ENCODE data around the gene B4GALNT4. TPM values are rescaled to one million over a fixed set of nuclear protein-coding genes. Genes with fewer than 3 reads are reported as not detected.
A peak's percentile ranks its signal among the peaks of the same experiment; 100 is the strongest.
"Not testable (repeated sequence)": the region's sequence is repeated elsewhere in the genome, so short reads cannot be mapped to it uniquely, and the experiment has no call there.

The B4GALNT4 gene
- total RNA-seq, 1 donor from 2014 or later, result 16.4 TPM

DNA sequence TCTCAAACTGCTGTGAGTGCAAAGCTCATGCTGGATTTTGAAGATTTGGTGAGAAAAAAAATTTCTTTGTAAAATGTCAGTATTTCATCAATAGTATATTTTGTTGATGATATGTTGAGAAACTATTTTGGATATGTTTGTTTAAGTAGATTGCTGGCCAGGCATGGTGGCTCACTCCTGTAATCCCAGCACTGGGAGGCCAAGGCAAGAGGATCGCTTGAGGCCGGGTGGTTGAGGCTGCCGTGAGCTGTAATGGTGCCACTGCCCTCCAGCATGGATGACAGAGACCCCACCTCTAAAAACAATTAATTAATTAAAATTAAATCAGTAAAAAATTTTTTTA, 41.7 kb upstream of the B4GALNT4 start:
- no peaks in the 10 kb centered on the region for H3K36me3 ChIP-seq
- peak overlapping the region; percentile 50 for H3K4me3 Mint-ChIP-seq
- peaks cover 4% of the 10 kb centered on the region for H3K36me3 Mint-ChIP-seq
- H3K27me3 ChIP-seq, result no peaks in the 10 kb centered on the region
- no peak for TF ChIP-seq EZH2 (IDR thresholded peaks at IDR 0.05)
- TF ChIP-seq, protein P1, sequence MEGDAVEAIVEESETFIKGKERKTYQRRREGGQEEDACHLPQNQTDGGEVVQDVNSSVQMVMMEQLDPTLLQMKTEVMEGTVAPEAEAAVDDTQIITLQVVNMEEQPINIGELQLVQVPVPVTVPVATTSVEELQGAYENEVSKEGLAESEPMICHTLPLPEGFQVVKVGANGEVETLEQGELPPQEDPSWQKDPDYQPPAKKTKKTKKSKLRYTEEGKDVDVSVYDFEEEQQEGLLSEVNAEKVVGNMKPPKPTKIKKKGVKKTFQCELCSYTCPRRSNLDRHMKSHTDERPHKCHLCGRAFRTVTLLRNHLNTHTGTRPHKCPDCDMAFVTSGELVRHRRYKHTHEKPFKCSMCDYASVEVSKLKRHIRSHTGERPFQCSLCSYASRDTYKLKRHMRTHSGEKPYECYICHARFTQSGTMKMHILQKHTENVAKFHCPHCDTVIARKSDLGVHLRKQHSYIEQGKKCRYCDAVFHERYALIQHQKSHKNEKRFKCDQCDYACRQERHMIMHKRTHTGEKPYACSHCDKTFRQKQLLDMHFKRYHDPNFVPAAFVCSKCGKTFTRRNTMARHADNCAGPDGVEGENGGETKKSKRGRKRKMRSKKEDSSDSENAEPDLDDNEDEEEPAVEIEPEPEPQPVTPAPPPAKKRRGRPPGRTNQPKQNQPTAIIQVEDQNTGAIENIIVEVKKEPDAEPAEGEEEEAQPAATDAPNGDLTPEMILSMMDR (IDR thresholded peaks at IDR 0.05), result no peak
- no peak for DNase-seq (ENCODE audit: low spot score)
- no peak overlapping the region for H2AFZ ChIP-seq (replicated peaks)
- H3K27ac Mint-ChIP-seq, result no peak overlapping the region
- no peaks in the 10 kb centered on the region for H3K9me3 ChIP-seq (ENCODE audit: low read depth)
- peaks cover 19% of the 10 kb centered on the region for H3K9me3 Mint-ChIP-seq
- H3K9ac ChIP-seq, result no peak overlapping the region
- H3K4me2 ChIP-seq, result no peak overlapping the region
- H3K27me3 Mint-ChIP-seq (ENCODE audit: insufficient read depth, low read depth), result peaks cover 6% of the 10 kb centered on the region
- peaks cover 10% of the 10 kb centered on the region for H3K4me1 ChIP-seq
- no peaks in the 10 kb centered on the region for H3K79me2 ChIP-seq (ENCODE audit: low read depth)
- H3F3A ChIP-seq (ENCODE audit: low read depth), result peaks cover 9% of the 10 kb centered on the region
- H3K4me3 ChIP-seq, result no peak overlapping the region
- H3K4me1 Mint-ChIP-seq, result peaks cover 43% of the 10 kb centered on the region
- no peaks in the 10 kb centered on the region for H4K20me1 ChIP-seq (ENCODE audit: low read depth)
- no peak overlapping the region for H3K27ac ChIP-seq

DNA sequence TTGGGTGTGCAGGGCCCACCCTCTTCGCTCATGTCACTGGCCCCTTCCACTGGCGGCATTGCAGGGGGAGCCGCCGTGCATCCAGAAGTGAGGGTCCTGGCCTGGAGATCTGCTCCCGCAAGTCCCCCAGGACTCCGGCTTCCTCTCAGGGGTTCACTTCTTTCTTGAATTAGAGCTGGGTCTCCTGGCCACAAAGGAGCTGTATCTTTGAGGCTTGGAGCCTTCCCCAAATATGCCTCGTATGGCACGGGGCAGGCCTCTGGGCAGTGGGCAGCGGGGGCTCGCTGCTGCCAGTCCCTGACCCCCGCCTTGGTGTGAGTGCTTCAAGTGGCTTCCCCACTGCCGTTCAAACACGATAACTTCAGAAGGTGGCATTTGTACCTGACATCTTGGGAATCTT, 41.3 kb upstream of the B4GALNT4 start:
- Histone ChIP-seq H3K27me3 (no peaks in the 10 kb centered on the region), H3K9me3 (ENCODE audit: low read depth) (no peaks in the 10 kb centered on the region), H3K4me1 (peaks cover 10% of the 10 kb centered on the region), H3K79me2 (ENCODE audit: low read depth) (no peaks in the 10 kb centered on the region), H3K36me3 (no peaks in the 10 kb centered on the region), H3F3A (ENCODE audit: low read depth) (peaks cover 9% of the 10 kb centered on the region), H3K27ac (no peak overlapping the region), H4K20me1 (ENCODE audit: low read depth) (no peaks in the 10 kb centered on the region), H3K9ac (no peak overlapping the region), H2AFZ (replicated peaks) (no peak overlapping the region), H3K4me2 (no peak overlapping the region), H3K4me3 (no peak overlapping the region)
- peaks cover 4% of the 10 kb centered on the region for H3K36me3 Mint-ChIP-seq
- peaks cover 23% of the 10 kb centered on the region for H3K9me3 Mint-ChIP-seq
- peaks cover 7% of the 10 kb centered on the region for H3K27me3 Mint-ChIP-seq (ENCODE audit: insufficient read depth, low read depth)
- no peak overlapping the region for H3K4me3 Mint-ChIP-seq
- H3K4me1 Mint-ChIP-seq, result peaks cover 47% of the 10 kb centered on the region
- DNase-seq (ENCODE audit: low spot score), result no peak
- TF ChIP-seq EZH2 (IDR thresholded peaks at IDR 0.05) (no peak), EZH2phosphoT487 (IDR thresholded peaks at IDR 0.05) (no peak)
- TF ChIP-seq, protein P1 (IDR thresholded peaks at IDR 0.05), result no peak
- H3K27ac Mint-ChIP-seq, result no peak overlapping the region

DNA sequence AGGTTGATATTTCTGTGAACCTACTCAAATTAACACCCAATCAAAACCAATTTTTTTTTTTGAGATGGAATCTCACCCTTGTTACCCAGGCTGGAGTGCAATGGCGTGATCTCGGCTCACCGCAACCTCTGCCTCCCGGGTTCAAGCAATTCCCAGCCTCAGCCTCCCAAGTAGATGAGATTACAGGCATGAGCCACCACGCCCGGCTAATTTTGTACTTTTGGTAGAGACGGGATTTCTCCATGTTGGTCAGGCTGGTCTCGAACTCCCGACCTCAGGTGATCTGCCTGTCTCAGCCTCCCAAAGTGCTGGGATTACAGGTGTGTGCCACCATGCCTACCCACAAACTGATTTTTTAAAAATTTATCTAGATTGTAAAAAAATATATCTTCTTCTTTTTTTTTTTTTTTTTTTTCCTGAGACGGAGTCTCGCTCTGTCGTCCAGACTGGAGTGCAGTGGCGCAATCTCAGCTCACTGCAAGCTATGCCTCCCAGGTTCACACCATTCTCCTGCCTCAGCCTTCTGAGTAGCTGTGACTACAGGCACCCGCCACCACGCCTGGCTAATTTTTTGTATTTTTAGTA, 40.7 kb upstream of the B4GALNT4 start:
- not testable (repeated sequence) for H3K4me3 Mint-ChIP-seq, H3K4me2 ChIP-seq

GRCh38 chr11:329886-330253, 39.4 kb upstream of the B4GALNT4 start:
- Histone ChIP-seq H3K27me3 (no peaks in the 10 kb centered on the region), H2AFZ (replicated peaks) (no peak overlapping the region), H4K20me1 (ENCODE audit: low read depth) (no peaks in the 10 kb centered on the region), H3K79me2 (ENCODE audit: low read depth) (no peaks in the 10 kb centered on the region), H3K36me3 (no peaks in the 10 kb centered on the region), H3K27ac (no peak overlapping the region), H3K9ac (no peak overlapping the region), H3F3A (ENCODE audit: low read depth) (peaks cover 16% of the 10 kb centered on the region), H3K4me1 (peaks cover 18% of the 10 kb centered on the region), H3K9me3 (ENCODE audit: low read depth) (no peaks in the 10 kb centered on the region), H3K4me2 (no peak overlapping the region), H3K4me3 (no peak overlapping the region)
- Mint-ChIP-seq H3K27ac (peak overlapping the region; percentile 60), H3K4me1 (peaks cover 56% of the 10 kb centered on the region), H3K36me3 (peaks cover 4% of the 10 kb centered on the region), H3K9me3 (peaks cover 25% of the 10 kb centered on the region), H3K4me3 (no peak overlapping the region), H3K27me3 (ENCODE audit: insufficient read depth, low read depth) (peaks cover 11% of the 10 kb centered on the region)
- TF ChIP-seq EZH2phosphoT487 (IDR thresholded peaks at IDR 0.05), result no peak
- TF ChIP-seq, protein P1 (IDR thresholded peaks at IDR 0.05), result no peak
- TF ChIP-seq EZH2 (IDR thresholded peaks at IDR 0.05), result no peak
- DNase-seq (ENCODE audit: low spot score), result no peak

More for the DNA sequence above, 40.7 kb upstream of the B4GALNT4 start:
- H3K36me3 ChIP-seq; H3K27ac Mint-ChIP-seq; H3K36me3 Mint-ChIP-seq; H3K27ac ChIP-seq; H2AFZ ChIP-seq (replicated peaks); H3K27me3 Mint-ChIP-seq (ENCODE audit: insufficient read depth, low read depth); H3K79me2 ChIP-seq (ENCODE audit: low read depth); H3K4me3 ChIP-seq; H3K9me3 ChIP-seq (ENCODE audit: low read depth); H3K9ac ChIP-seq; H4K20me1 ChIP-seq (ENCODE audit: low read depth); H3K27me3 ChIP-seq; DNase-seq (ENCODE audit: low spot score): not testable (repeated sequence)
- Mint-ChIP-seq H3K9me3 (peaks cover 25% of the 10 kb centered on the region), H3K4me1 (peaks cover 53% of the 10 kb centered on the region)
- peaks cover 13% of the 10 kb centered on the region for H3K4me1 ChIP-seq
- peaks cover 13% of the 10 kb centered on the region for H3F3A ChIP-seq (ENCODE audit: low read depth)

All from neural progenitor cell (in vitro differentiated cells).